HUDEP-2 (cell line): Measurements from ENCODE around the gene RASSF4.
A peak's percentile ranks its signal among the peaks of the same experiment; 100 is the strongest.

Source experiments
- DNase-seq, 76 experiments: peaks; one replicate each; lab custom pipeline; 2025; ENCODE audit not compliant: unreplicated experiment in 76 of 76; lab: John Stamatoyannopoulos, UW

RASSF4 gene

GRCh38 chr10:44974082-44974627, 14.6 kb downstream of the RASSF4 start:
- DNase-seq: no peak

GRCh38 chr10:44974628-44975430, 15.2 kb downstream of the RASSF4 start:
- DNase-seq: peak in 25 of 76 experiments; percentile 1 to 34 (median 18)

- no peak for DNase-seq
Measured at GRCh38 chr10:44975431-44976331, 16.1 kb downstream of the RASSF4 start.

- DNase-seq: no peak
Measured at GRCh38 chr10:44976352-44977198, 17.0 kb downstream of the RASSF4 start.

- DNase-seq: no peak
Measured at GRCh38 chr10:44977287-44978212, 17.9 kb downstream of the RASSF4 start.

- DNase-seq: no peak
Measured at GRCh38 chr10:44978213-44978569, 18.6 kb downstream of the RASSF4 start.

DNA sequence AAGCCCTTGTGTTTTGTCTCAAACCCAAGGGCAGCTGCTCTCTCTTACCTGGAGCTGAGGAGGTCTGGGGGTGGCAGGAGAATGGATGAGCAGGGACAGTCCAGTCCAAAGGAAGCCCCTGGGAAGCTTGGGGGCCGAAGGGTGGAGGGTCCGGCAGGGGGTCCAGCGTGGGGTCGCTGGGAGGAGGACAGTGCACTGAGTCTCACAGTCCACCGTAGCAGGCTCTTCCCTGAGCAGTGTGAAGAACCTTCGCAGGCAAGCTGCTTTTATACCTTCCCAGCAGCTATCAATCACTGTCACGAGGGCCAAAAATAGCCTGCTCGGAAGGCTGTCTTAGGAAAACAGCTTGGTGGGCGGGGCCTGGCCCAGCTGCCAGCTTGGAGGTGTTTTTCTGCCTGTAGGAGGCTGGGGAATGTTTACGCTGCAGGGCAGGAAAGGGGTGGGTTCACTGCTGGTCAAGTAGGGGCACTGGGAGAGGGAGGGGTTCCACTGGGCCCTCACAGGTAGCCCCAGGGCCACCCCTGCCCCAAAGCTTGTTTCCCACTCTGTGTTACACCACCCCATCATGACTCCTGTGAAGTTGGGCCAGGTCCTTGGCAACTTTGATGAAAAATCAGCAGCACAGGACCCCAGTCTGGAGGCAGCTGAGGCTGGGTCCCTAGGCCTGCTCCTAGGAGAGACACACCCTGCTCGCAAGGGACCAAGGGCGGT, 19.1 kb downstream of the RASSF4 start, which contains the start of gene DEPP1:
DEPP1 (minus strand) TSS at position 240 of the 711 bp plus-strand sequence. CDS start 779 bp downstream, outside the sequence.
- peak in 9 of 76 experiments; percentile 1 to 33 (median 19) for DNase-seq

GRCh38 chr10:44979281-44980191, 19.9 kb downstream of the RASSF4 start:
- no peak for DNase-seq

DNA sequence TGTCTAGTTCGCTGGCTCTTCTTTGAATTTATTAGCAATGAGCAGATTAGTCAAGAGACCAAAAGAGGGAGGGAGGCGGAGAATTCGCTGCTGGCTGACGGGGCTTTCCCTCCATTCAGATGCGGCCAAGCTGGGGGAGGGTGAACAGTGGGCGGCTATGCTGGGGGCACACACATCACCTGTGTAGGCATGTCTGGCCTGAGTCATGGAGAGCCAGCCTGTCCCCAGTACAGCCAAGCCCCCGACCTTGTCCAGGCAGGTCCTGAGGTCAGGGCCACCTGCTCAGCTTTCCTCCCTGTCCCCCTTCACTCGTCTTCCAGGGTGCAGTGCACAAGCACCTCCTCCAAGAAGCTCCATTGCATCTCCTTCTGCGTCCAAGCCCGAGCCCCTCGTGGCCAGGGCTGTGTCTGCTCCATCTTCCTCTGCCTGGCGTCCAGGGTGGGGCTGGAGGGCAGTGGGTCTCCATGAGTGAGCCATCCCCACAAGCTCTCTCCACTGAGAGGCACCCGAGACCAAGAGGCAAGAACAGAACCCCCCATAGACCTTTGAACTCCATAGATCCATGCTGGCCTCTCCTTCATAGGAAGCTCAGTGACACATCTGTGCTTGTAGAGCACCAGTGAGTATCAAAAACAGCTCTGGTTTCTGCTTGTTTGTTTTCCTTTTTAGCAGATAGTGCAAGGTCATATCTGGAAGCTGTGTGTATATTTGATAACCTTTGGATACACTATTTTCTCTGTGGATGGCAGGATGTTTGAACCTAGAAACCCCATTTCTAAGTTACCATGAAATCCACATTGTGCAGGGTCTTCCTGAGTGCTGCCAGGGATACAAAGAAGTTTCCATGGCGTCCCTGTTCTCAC, 20.9 kb downstream of the RASSF4 start:
- no peak for DNase-seq

DNA sequence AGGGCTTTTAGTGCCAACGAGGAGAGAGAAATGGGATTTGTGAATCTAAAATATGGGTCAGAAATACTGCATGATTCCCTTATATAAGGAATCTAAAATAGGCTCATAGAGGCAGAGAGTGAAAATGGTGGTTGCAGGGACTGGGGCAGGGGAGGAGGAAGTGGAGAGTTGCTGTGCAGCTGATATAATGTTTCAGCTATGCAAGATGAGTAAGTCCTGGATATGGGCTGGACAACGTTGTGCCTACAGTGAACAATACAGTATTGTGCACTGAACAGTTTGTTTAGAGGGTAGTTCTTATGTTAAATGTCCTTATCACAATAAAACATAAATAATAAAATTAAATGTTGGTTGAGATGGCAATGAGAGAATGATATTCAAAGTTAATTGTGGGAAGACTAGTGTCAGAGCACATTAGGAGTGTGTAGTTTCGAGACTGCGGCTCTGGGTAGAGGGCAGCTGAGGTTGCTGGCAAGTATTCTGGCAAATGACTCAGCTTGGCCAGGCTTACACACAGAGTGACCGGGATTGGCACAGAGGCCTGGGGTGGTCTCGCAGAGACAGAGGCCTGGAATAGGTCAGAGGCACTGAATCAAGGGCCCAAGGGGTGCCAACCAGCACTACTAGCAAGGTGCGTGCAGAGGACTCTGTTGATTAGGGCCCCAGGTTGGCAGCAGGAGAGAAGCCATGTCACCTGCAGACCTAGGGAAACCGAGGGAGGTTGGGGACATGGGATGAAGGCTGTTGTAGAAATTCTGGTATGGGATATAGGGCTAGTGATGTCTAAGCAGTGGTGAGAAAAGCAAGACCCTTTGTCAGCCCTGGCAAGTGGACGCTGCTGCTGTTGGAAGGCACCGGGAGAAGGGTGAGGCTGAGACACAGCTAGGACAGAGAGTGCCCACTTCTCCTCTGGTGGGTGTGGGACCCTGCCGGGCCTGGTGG, 21.8 kb downstream of the RASSF4 start:
- DNase-seq: no peak

DNA sequence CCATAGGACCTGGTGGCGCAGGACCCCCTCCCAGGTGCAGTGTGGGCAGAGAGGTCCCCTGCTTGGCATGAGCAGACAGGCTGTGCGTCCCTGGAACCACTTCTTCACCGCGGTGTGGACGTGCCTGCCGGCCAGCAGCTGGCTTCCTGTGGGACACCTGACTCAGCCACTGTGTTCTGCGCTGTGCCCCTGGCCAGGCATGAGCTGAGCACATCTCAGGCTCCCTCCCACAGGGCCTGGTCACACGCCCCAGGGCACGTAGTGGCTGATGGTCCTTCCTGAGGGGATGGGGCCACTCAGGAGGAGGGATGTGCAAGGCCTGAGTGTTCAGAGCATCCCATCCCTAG, 22.5 kb downstream of the RASSF4 start:
- no peak for DNase-seq

GRCh38 chr10:44982496-44982895, 22.9 kb downstream of the RASSF4 start:
- no peak for DNase-seq

- no peak for DNase-seq
Measured at GRCh38 chr10:44983066-44983894, 23.7 kb downstream of the RASSF4 start.

DNA sequence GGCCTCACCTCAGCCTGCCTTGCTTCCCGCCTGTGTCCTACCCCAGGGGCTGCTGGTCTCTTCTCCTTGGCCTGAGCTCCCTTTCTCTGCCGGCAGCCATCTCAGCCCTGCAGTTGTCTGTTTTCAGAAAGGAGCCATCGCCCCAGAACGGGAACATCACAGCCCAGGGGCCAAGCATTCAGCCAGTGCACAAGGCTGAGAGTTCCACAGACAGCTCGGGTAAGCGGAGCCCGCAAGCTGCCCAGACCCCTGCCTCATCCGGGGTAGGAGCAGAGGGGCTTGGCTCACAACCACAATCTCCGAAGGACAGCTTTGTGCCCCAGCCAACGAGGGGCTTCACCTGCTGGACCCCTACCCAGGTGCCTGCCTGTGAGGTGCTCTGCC, 24.3 kb downstream of the RASSF4 start:
- DNase-seq: no peak

DNA sequence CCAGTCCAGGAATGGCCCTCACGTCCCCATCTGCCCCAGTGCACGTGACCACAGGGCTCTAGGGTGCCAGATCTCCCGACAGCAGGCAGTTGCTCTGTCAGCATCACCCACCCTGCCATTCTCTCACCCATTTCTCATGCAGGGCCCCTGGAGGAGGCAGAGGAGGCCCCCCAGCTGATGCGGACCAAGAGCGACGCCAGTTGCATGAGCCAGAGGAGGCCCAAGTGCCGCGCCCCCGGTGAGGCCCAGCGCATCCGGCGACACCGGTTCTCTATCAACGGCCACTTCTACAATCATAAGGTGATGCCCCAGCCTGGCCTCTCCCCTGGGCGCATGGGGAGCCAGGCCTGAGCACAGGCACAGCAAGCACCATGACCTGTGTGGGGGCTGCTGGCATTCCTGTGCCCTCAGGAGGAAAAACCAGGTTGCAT, 25.1 kb downstream of the RASSF4 start:
- no peak for DNase-seq
